Mammary epithelial cell (primary cell): ENCODE measurements around the gene NCOA1.

Source experiments
- EZH2 ChIP-seq: IDR thresholded peaks from 2 replicates; pipeline ENCODE4 v1.6.1; 2012; ENCODE audit warnings: low read length, inconsistent platforms, borderline replicate concordance
- TF ChIP-seq, protein P1 (sequence below), 2 donors: IDR thresholded peaks in 1 of 2; conservative IDR thresholded peaks in 1 of 2; 2 replicates each; pipeline ENCODE4 v1.5.1; 2011 to 2012; ENCODE audit warnings: inconsistent platforms in 2 of 2, low read length in 2 of 2, mild to moderate bottlenecking in 2 of 2, control low read depth in 1 of 2, low read depth in 1 of 2; ENCODE audit not compliant: insufficient read depth in 1 of 2; ENCODE audit errors: extremely low read depth in 1 of 2

DNA sequence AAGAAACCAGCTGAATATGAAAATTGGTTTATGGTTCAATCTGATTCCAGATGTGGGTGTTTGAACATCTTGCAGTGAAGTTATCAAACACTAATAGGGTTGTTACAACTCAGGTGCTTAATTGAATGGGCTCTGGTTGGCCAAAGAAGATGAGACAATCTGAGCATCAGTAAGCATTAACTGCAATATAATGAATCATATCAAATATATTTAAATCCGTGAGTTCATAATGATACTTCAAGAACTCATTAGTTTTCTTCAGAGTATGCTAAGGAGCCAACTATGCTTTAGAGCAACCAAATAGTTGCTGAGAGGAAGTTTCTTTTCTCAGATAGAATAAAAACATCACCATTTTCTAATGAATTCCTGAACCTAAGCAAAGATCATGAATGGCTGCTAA lies 79.2 kb downstream of the NCOA1 start:
- TF ChIP-seq, protein P1, sequence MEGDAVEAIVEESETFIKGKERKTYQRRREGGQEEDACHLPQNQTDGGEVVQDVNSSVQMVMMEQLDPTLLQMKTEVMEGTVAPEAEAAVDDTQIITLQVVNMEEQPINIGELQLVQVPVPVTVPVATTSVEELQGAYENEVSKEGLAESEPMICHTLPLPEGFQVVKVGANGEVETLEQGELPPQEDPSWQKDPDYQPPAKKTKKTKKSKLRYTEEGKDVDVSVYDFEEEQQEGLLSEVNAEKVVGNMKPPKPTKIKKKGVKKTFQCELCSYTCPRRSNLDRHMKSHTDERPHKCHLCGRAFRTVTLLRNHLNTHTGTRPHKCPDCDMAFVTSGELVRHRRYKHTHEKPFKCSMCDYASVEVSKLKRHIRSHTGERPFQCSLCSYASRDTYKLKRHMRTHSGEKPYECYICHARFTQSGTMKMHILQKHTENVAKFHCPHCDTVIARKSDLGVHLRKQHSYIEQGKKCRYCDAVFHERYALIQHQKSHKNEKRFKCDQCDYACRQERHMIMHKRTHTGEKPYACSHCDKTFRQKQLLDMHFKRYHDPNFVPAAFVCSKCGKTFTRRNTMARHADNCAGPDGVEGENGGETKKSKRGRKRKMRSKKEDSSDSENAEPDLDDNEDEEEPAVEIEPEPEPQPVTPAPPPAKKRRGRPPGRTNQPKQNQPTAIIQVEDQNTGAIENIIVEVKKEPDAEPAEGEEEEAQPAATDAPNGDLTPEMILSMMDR (conservative IDR thresholded peaks at IDR 0.05 in 1 of 2, IDR thresholded peaks at IDR 0.05 in 1 of 2; ENCODE audit: extremely low read depth in 1 of 2, insufficient read depth in 1 of 2, low read depth in 1 of 2, low read length in 2 of 2): no peak
- no peak for TF ChIP-seq EZH2
